Measurements from ENCODE around the gene OR6X1.

Gene OR6X1

DNA sequence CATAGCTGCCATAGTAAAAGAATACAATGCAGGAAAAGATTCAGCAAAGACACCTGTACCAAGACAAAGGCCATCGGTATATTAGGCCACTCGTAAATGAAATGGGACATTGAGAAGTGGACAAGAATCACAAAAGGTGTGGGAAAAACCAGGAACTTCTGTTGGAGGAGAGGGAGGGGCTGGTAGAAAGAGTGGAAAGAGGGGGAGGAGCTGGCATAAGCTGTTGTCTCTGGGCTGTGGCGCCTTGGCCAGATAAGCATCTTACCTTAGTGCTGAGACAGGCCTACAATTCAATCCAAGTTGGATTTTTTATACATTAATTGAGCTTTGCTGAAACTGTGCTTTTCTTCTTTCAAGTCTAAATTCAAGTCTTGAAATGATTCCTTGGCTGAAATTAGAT lies 50.0 kb downstream of the OR6X1 start:
- no peak for DNase-seq (ENCODE audit: low read depth)
- TF ChIP-seq, protein P1, sequence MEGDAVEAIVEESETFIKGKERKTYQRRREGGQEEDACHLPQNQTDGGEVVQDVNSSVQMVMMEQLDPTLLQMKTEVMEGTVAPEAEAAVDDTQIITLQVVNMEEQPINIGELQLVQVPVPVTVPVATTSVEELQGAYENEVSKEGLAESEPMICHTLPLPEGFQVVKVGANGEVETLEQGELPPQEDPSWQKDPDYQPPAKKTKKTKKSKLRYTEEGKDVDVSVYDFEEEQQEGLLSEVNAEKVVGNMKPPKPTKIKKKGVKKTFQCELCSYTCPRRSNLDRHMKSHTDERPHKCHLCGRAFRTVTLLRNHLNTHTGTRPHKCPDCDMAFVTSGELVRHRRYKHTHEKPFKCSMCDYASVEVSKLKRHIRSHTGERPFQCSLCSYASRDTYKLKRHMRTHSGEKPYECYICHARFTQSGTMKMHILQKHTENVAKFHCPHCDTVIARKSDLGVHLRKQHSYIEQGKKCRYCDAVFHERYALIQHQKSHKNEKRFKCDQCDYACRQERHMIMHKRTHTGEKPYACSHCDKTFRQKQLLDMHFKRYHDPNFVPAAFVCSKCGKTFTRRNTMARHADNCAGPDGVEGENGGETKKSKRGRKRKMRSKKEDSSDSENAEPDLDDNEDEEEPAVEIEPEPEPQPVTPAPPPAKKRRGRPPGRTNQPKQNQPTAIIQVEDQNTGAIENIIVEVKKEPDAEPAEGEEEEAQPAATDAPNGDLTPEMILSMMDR (IDR thresholded peaks at IDR 0.05; ENCODE audit: insufficient read depth, low read depth, low read length, missing control alignments), result no peak
- H3K4me3 ChIP-seq (ENCODE audit: low read length), result no peak overlapping the region
